ENCODE measurements around the gene DACT2.

Gene DACT2

DNA sequence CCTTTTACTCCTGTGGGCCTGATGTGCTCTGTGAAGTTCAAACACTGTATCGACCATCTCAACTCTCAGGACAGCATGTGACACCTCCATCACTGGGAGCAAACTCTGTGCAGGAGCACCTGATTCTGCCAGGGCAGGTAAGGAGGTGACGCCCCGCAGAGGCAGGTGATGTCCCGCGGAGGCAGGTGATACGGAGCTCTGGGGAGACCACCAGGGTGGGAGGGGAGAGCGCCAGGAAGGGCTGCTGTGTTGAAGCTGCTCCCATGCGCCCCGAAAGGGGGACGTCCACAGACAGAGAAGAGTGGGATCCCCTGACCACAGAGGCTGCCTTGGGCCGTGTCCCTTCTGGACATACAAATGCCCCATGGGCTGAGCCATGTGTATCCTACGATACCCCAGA lies 58.3 kb downstream of the DACT2 start:
- DNase-seq: no peak

DNA sequence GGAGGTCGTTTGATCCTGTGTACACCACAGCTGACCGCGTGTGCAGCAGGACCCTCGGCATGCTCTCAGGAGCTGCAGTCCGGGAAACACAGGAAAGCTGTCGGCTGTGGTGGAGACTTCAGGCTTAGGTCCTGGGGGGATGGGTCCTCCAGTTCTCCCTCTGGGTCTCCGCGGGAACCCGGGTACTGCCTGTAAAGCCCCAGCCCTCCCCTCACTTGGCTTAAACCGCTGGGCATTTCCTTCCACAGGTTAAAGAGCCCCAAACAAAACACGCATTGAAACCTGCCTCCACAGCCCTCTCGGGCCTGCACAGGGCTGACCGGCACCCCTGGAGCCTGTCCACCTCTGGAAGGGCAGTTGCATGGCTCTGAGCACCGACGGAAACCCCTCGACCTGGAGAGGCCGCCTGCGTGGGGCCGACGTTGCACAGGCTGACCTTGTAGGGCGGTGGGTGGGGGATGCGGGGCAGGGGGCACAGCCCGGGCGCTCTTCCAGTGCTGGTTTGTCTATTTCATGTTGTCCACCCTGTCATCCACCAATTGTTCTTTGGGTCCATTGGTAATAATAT lies 59.1 kb downstream of the DACT2 start:
- DNase-seq: no peak

DNA sequence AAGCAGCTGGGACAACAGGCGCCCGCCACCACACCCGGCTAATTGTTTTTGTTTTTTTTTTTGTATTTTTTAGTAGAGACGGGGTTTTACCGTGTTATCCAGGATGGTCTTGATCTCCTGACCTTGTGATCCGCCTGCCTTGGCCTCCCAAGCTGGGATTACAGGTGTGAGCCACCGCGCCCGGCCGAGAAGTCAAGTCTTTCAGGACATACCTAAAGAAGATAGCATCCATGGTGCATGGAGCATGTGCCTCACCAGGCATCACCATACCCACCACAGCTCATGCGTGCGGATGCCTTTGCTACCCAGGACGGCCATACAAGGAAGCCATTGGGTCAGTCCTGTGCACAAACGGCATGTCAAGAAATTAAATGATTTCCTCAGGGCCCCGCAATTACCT lies 60.8 kb downstream of the DACT2 start:
- DNase-seq: no peak

DNA sequence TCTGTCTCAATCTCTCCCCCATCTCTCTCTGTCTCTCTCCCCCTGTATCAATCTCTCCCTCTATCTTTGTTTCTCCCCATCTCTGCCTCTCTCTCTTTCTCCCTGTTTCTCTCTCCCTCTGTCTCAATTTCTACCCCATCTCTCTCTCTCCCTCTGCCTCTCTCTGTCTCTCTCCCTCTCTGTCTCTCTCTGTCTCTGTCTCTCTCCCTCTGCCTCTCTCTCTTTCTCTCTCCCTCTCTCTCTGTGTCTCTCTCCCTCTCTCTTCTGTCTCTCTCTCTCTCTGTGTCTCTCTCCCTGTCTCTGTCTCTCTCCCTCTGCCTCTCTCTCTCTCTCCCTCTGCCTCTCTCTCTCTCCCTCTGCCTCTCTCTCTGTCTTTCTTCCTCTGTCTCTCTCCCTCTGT lies 62.6 kb downstream of the DACT2 start:
- DNase-seq: no peak

All from retina (tissue), 1 donor.